Testis (tissue), 3 donors: Measurements from ENCODE around the gene CBLB. TPM values are rescaled to one million over a fixed set of nuclear protein-coding genes. Genes with fewer than 3 reads are reported as not detected.

ENCODE experiments used
- DNase-seq: peaks from one replicate; pipeline ENCODE4 v3.0.0-alpha.2; 2019
- H3K27ac ChIP-seq, 2 donors: fragments of 200-600 bp; sonication (generic); one replicate each; pipeline ENCODE4 v1.5.1; 2019
- H3K27me3 ChIP-seq: fragments of 200-600 bp; sonication (generic); one replicate; pipeline ENCODE4 v1.5.1; 2019
- H3K36me3 ChIP-seq: fragments of 200-600 bp; sonication (generic); one replicate; pipeline ENCODE4 v1.5.1; 2017; ENCODE audit warnings: low read depth; ENCODE audit errors: missing control alignments
- H3K4me1 ChIP-seq: fragments of 200-600 bp; sonication (generic); one replicate; pipeline ENCODE4 v1.5.1; 2019
- H3K4me3 ChIP-seq, 2 donors: fragments of 200-600 bp; sonication (generic); one replicate each; pipeline ENCODE4 v1.5.1; 2017 to 2019
- H3K9me3 ChIP-seq: fragments of 200-600 bp; sonication (generic); one replicate; pipeline ENCODE4 v1.5.1; 2017
- CTCF ChIP-seq, 3 experiments: fragments of 450-650 bp in 2 of 3; fragments of 200-600 bp in 1 of 3; sonication (generic) in 1 of 3; IDR thresholded peaks; one replicate each; pipeline ENCODE4 v1.5.1; 2016 to 2019; ENCODE audit warnings: antibody characterized with exemption in 3 of 3, mild to moderate bottlenecking in 2 of 3, moderate library complexity in 1 of 3
- POLR2A ChIP-seq: fragments of 450-650 bp; IDR thresholded peaks from one replicate; pipeline ENCODE4 v1.6.1; 2017; ENCODE audit warnings: antibody characterized with exemption, mild to moderate bottlenecking, moderate library complexity
- WGBS, 2 donors: methylation state at CpG; one replicate each; pipeline ENCODE4 v1.1.5; 2018; 5-methylcytosine and 5-hydroxymethylcytosine counted together
- intact Hi-C: fragments of 100-400 bp; cut with DNase I; formaldehyde crosslinking; loops from one replicate; pipeline ENCODE4 v1.15.1; 2023; ENCODE audit warnings: low total_unique reads
- polyA plus RNA-seq: library from polyadenylated mRNA; stranded (reverse); fragments of 350-450 nt; fragmentation: Illumina TruSeq; extraction: RNeasy Lipid Tissue Mini Kit (QIAGEN cat#74804); gene quantifications from one replicate; pipeline ENCODE4 v1.2.3, GENCODE V29; 2014; ENCODE audit warnings: low read depth, low replicate concordance; ENCODE audit not compliant: insufficient read depth
- total RNA-seq, 2 donors: library from RNA; depleted of rRNA; stranded (reverse); fragments of >200 nt; gene quantifications; one replicate each; pipeline ENCODE4 v1.2.3, GENCODE V29; 2016

The CBLB gene
- total and polyA plus RNA-seq, 3 donors from 2014 or later: 33.0 to 73.6 (median 65.9) TPM

GRCh38 chr3:105912891-105913290 lies 44.1 kb upstream of the CBLB start:
- Histone ChIP-seq H3K4me1 (no peaks in the 10 kb centered on the region), H3K36me3 (no peaks in the 10 kb centered on the region), H3K27ac (no peak overlapping the region), H3K9me3 (no peaks in the 10 kb centered on the region), H3K4me3 (no peak overlapping the region), H3K27me3 (no peaks in the 10 kb centered on the region)
- intact Hi-C loops: no loop called here
- no peak for DNase-seq
- TF ChIP-seq CTCF (IDR thresholded peaks at IDR 0.05): no peak
- no peak for TF ChIP-seq POLR2A

- H3K27ac ChIP-seq: no peak overlapping the region
- no peak for TF ChIP-seq CTCF (IDR thresholded peaks at IDR 0.05)
- TF ChIP-seq POLR2A: no peak
- DNase-seq: no peak
- H3K4me1 ChIP-seq: no peaks in the 10 kb centered on the region
- H3K36me3 ChIP-seq: no peaks in the 10 kb centered on the region
- intact Hi-C loops: no loop called here
- no peaks in the 10 kb centered on the region for H3K9me3 ChIP-seq
- H3K4me3 ChIP-seq: no peak overlapping the region
- H3K27me3 ChIP-seq: no peaks in the 10 kb centered on the region
Measured at GRCh38 chr3:105911496-105911895, 42.7 kb upstream of the CBLB start.

- Histone ChIP-seq H3K36me3 (no peaks in the 10 kb centered on the region), H3K9me3 (no peaks in the 10 kb centered on the region), H3K4me3 (no peak overlapping the region), H3K27me3 (no peaks in the 10 kb centered on the region), H3K4me1 (peaks cover 5% of the 10 kb centered on the region), H3K27ac (peak overlapping the region in 1 of 2 donors; percentile 64)
- intact Hi-C loops: no loop called here
- TF ChIP-seq CTCF (IDR thresholded peaks at IDR 0.05) (no peak), POLR2A (no peak)
- 29 to 37% methylated on average over 3 of the region's 3 CpGs for WGBS, 2 donors
- no peak for DNase-seq
Measured at GRCh38 chr3:105907777-105908176, 39.0 kb upstream of the CBLB start.

- intact Hi-C loops: no loop called here
- TF ChIP-seq POLR2A (no peak), CTCF (IDR thresholded peaks at IDR 0.05) (no peak)
- Histone ChIP-seq H3K9me3 (no peaks in the 10 kb centered on the region), H3K27me3 (no peaks in the 10 kb centered on the region), H3K27ac (peak overlapping the region; percentile 26 to 64), H3K4me1 (peaks cover 5% of the 10 kb centered on the region), H3K36me3 (no peaks in the 10 kb centered on the region), H3K4me3 (no peak overlapping the region)
- 43 to 44% methylated on average over 4 of the region's 4 CpGs for WGBS, 2 donors
- DNase-seq: peak; percentile 30
Measured at GRCh38 chr3:105906836-105907235, 38.0 kb upstream of the CBLB start.

GRCh38 chr3:105906345-105906744 lies 37.5 kb upstream of the CBLB start:
- no peak for TF ChIP-seq CTCF (IDR thresholded peaks at IDR 0.05)
- TF ChIP-seq POLR2A: no peak
- Histone ChIP-seq H3K27me3 (no peaks in the 10 kb centered on the region), H3K9me3 (no peaks in the 10 kb centered on the region), H3K4me3 (no peak overlapping the region), H3K27ac (peak overlapping the region; percentile 14 to 69), H3K36me3 (no peaks in the 10 kb centered on the region), H3K4me1 (peaks cover 5% of the 10 kb centered on the region)
- no peak for DNase-seq
- 38 to 54% methylated on average over 1 of the region's 1 CpG for WGBS, 2 donors
- intact Hi-C loops: no loop called here
